ENCODE data around the gene GLRX5.

DNA sequence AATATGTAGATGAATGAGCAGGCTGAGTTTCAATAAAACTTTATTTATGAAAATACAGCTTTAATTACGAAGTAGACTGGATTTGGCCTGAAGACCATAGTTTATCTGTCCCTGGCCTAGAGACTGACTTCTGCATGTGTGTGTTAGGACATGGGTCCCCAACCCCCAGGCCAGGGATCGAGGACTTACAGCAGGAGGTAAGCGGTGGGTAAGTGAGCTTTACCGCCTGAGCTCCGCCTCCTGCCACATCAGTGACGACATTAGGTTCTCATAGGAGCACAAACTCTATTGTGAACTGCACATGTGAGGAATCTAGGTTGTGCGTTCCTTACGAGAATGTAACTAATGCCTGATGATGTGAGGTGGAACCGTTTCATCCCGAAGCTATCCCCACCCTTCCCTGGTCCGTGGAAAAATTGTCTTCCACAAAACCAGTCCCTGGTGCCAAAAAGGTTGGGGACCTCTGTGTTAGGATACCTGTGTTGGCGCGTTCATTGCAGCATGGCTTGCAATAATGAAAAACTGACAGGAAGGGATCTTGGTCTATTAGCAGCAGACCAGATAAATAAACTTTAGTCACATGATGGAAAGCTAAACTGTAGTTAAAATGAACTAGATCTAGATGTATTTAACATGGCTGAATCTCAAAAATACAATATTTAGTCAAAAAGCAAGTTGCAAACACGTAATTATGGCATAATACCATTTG is 4.1 kb downstream of the GLRX5 start:
- no peak for TF ChIP-seq EZH2 (IDR thresholded peaks at IDR 0.05; ENCODE audit: borderline replicate concordance, low read depth, low read length, severe bottlenecking)
- TF ChIP-seq, protein P1, sequence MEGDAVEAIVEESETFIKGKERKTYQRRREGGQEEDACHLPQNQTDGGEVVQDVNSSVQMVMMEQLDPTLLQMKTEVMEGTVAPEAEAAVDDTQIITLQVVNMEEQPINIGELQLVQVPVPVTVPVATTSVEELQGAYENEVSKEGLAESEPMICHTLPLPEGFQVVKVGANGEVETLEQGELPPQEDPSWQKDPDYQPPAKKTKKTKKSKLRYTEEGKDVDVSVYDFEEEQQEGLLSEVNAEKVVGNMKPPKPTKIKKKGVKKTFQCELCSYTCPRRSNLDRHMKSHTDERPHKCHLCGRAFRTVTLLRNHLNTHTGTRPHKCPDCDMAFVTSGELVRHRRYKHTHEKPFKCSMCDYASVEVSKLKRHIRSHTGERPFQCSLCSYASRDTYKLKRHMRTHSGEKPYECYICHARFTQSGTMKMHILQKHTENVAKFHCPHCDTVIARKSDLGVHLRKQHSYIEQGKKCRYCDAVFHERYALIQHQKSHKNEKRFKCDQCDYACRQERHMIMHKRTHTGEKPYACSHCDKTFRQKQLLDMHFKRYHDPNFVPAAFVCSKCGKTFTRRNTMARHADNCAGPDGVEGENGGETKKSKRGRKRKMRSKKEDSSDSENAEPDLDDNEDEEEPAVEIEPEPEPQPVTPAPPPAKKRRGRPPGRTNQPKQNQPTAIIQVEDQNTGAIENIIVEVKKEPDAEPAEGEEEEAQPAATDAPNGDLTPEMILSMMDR (IDR thresholded peaks at IDR 0.05; ENCODE audit: borderline replicate concordance, extremely low read depth, low read length, poor library complexity, severe bottlenecking): no peak
